CD4-positive, alpha-beta T cell (primary cell): ENCODE results near the gene MACROH2A1. TPM values are rescaled to one million over a fixed set of nuclear protein-coding genes. Genes with fewer than 3 reads are reported as not detected.
A peak's percentile ranks its signal among the peaks of the same experiment; 100 is the strongest.

Source experiments
- ATAC-seq: fragments of 200-7000 bp; cut with Tn5 transposase; one replicate; pipeline ENCODE4 v1.10.0; 2022; ENCODE audit warnings: mild to moderate bottlenecking; ENCODE audit not compliant: poor library complexity
- CTCF ChIA-PET: fragments of 350-600 bp; sonication (Branson Sonifier 250); formaldehyde crosslinking; loops from one replicate; lab custom pipeline; 2021; ENCODE audit warnings: antibody characterized with exemption, inconsistent platforms; lab: Charles Lee
- POLR2A ChIA-PET: fragments of 350-600 bp; sonication (Branson Sonifier 250); formaldehyde crosslinking; loops from one replicate; lab custom pipeline; 2021; ENCODE audit warnings: antibody characterized with exemption, inconsistent platforms; lab: Charles Lee
- DNase-seq, 14 experiments: peaks; one replicate each; pipeline ENCODE4 v3.0.0-alpha.2; 2013 to 2020; ENCODE audit warnings: mixed read lengths in 2 of 14
- H3K27ac ChIP-seq, 2 donors: one replicate each; pipeline versions ENCODE4 v1.5.1 to v1.7.0; 2013; ENCODE audit warnings: low read length in 2 of 2, low read depth in 1 of 2, mild to moderate bottlenecking in 1 of 2
- H3K27me3 ChIP-seq, 2 experiments: 1 replicate in 1 of 2; 2 replicates in 1 of 2; pipeline versions ENCODE4 v1.6.1 to v1.7.0; 2013; ENCODE audit warnings: low read length in 2 of 2, control low read depth in 1 of 2, mild to moderate bottlenecking in 1 of 2, moderate library complexity in 1 of 2; ENCODE audit not compliant: insufficient read depth in 2 of 2, control insufficient read depth in 1 of 2
- H3K36me3 ChIP-seq: one replicate; pipeline ENCODE4 v1.6.1; 2013; ENCODE audit warnings: low read length, control low read depth; ENCODE audit not compliant: insufficient read depth
- H3K4me1 ChIP-seq: one replicate; pipeline ENCODE4 v1.6.1; 2013; ENCODE audit warnings: low read length, control low read depth; ENCODE audit not compliant: insufficient read depth
- H3K4me3 ChIP-seq: one replicate; pipeline ENCODE4 v1.5.1; 2013; ENCODE audit warnings: mild to moderate bottlenecking, low read length, moderate library complexity
- H3K9me3 ChIP-seq, 2 experiments: 1 replicate in 1 of 2; 2 replicates in 1 of 2; pipeline versions ENCODE4 v1.6.1 to v1.7.0; 2013; ENCODE audit warnings: low read length in 2 of 2, mild to moderate bottlenecking in 2 of 2, control low read depth in 1 of 2, moderate library complexity in 1 of 2; ENCODE audit not compliant: control insufficient read depth in 1 of 2, insufficient read depth in 1 of 2
- H3K27ac Mint-ChIP-seq: one replicate; pipeline ENCODE4 v1.8.0; 2020; ENCODE audit warnings: mixed read lengths
- H3K27me3 Mint-ChIP-seq: one replicate; pipeline ENCODE4 v1.8.0; 2021; ENCODE audit warnings: mixed read lengths
- H3K36me3 Mint-ChIP-seq: one replicate; pipeline ENCODE4 v1.8.0; 2021; ENCODE audit warnings: low read depth, mixed read lengths
- H3K4me1 Mint-ChIP-seq: one replicate; pipeline ENCODE4 v1.8.0; 2021; ENCODE audit warnings: low read depth, mixed read lengths
- H3K4me3 Mint-ChIP-seq: one replicate; pipeline ENCODE4 v1.8.0; 2020; ENCODE audit warnings: mild to moderate bottlenecking, mixed read lengths
- H3K9me3 Mint-ChIP-seq: one replicate; pipeline ENCODE4 v1.8.0; 2020; ENCODE audit warnings: mixed read lengths
- CTCF ChIP-seq: fragments of 200-600 bp; IDR thresholded peaks from one replicate; pipeline ENCODE4 v1.8.0; 2022; ENCODE audit warnings: antibody characterized with exemption, mild to moderate bottlenecking
- intact Hi-C, 2 experiments: fragments of 100-400 bp; cut with DNase I in 1 of 2; cut with micrococcal nuclease in 1 of 2; formaldehyde crosslinking; loops; one replicate each; pipeline versions ENCODE4 v1.15.1 to v1.9.0; 2023 to 2025; cut with DNase I, micrococcal nuclease
- total RNA-seq, 174 experiments: library from RNA in 2 of 174; stranded (reverse) in 2 of 174; gene quantifications; one replicate each; pipeline ENCODE4 v1.2.3 and lab custom pipeline; 2021 to 2026

Gene MACROH2A1
- total RNA-seq, 2 experiments from 2014 or later = 114 to 120 TPM

- intact Hi-C loops = no loop called here
- H3K27ac Mint-ChIP-seq = no peak overlapping the region
- no peak overlapping the region for H3K4me3 ChIP-seq
- H3K9me3 Mint-ChIP-seq = no peaks in the 10 kb centered on the region
- H3K36me3 Mint-ChIP-seq = no peaks in the 10 kb centered on the region
- no peaks in the 10 kb centered on the region for H3K27me3 Mint-ChIP-seq
- ATAC-seq (no peak), DNase-seq (no peak)
- H3K4me1 Mint-ChIP-seq = no peaks in the 10 kb centered on the region
- peaks cover 0 to 4% of the 10 kb centered on the region in 2 experiments for H3K9me3 ChIP-seq
- no peaks in the 10 kb centered on the region for H3K36me3 ChIP-seq
- TF ChIP-seq CTCF = no peak
- H3K4me1 ChIP-seq = no peaks in the 10 kb centered on the region
- POLR2A ChIA-PET = no interaction called here
- no peak overlapping the region for H3K27ac ChIP-seq
- CTCF ChIA-PET = no interaction called here
- peaks cover 9 to 14% of the 10 kb centered on the region in 2 experiments for H3K27me3 ChIP-seq
- H3K4me3 Mint-ChIP-seq = no peak overlapping the region
Observed at GRCh38 chr5:135437796-135438560, 38.9 kb upstream of the MACROH2A1 start.

GRCh38 chr5:135437422-135437795 lies 38.4 kb upstream of the MACROH2A1 start:
- Histone ChIP-seq H3K9me3 (peaks cover 0 to 4% of the 10 kb centered on the region in 2 experiments), H3K4me3 (no peak overlapping the region), H3K36me3 (no peaks in the 10 kb centered on the region), H3K4me1 (no peaks in the 10 kb centered on the region), H3K27me3 (peaks cover 9 to 14% of the 10 kb centered on the region in 2 experiments), H3K27ac (no peak overlapping the region)
- Mint-ChIP-seq H3K27me3 (no peaks in the 10 kb centered on the region), H3K27ac (no peak overlapping the region), H3K36me3 (no peaks in the 10 kb centered on the region), H3K9me3 (no peaks in the 10 kb centered on the region), H3K4me1 (no peaks in the 10 kb centered on the region), H3K4me3 (no peak overlapping the region)
- DNase-seq (peak in 3 of 14 experiments; percentile 16 to 56 (median 51)), ATAC-seq (no peak)
- intact Hi-C loops = no loop called here
- ChIA-PET CTCF (no interaction called here), POLR2A (no interaction called here)
- no peak for TF ChIP-seq CTCF

- Histone ChIP-seq H3K27me3 (peaks cover 9 to 14% of the 10 kb centered on the region in 2 experiments), H3K4me1 (no peaks in the 10 kb centered on the region), H3K27ac (no peak overlapping the region), H3K36me3 (no peaks in the 10 kb centered on the region), H3K9me3 (peaks cover 0 to 4% of the 10 kb centered on the region in 2 experiments), H3K4me3 (no peak overlapping the region)
- Mint-ChIP-seq H3K27me3 (no peaks in the 10 kb centered on the region), H3K4me1 (no peaks in the 10 kb centered on the region), H3K4me3 (no peak overlapping the region), H3K9me3 (no peaks in the 10 kb centered on the region), H3K27ac (no peak overlapping the region), H3K36me3 (no peaks in the 10 kb centered on the region)
- TF ChIP-seq CTCF = no peak
- no peak for ATAC-seq
- DNase-seq = no peak
- ChIA-PET POLR2A (no interaction called here), CTCF (no interaction called here)
- intact Hi-C loops = no loop called here
Observed at GRCh38 chr5:135436951-135437418, 38.0 kb upstream of the MACROH2A1 start.
